Fibroblast of lung (primary cell): Measurements from ENCODE around the gene CACNA1H.

Source experiments
- CTCF ChIP-seq, 2 donors: IDR thresholded peaks in 1 of 2; conservative IDR thresholded peaks in 1 of 2; 1 replicate in 1 of 2; 2 replicates in 1 of 2; pipeline ENCODE4 v1.5.1; 2011 to 2012; ENCODE audit warnings: low read length in 2 of 2, control low read depth in 1 of 2, inconsistent platforms in 1 of 2, low read depth in 1 of 2, mild to moderate bottlenecking in 1 of 2
- EZH2 ChIP-seq: IDR thresholded peaks from 2 replicates; pipeline ENCODE4 v1.5.1; 2012; ENCODE audit warnings: low read length, control low read depth, mild to moderate bottlenecking; ENCODE audit errors: missing control alignments

GRCh38 chr16:1220098-1220728 lies 67.3 kb downstream of the CACNA1H start:
- no peak for TF ChIP-seq EZH2
- TF ChIP-seq CTCF (conservative IDR thresholded peaks at IDR 0.05 in 1 of 2, IDR thresholded peaks at IDR 0.05 in 1 of 2; ENCODE audit: low read depth in 1 of 2, low read length in 2 of 2), result no peak
